ENCODE data around the gene RPS19BP1.
A peak's percentile ranks its signal among the peaks of the same experiment; 100 is the strongest.

Gene RPS19BP1

DNA sequence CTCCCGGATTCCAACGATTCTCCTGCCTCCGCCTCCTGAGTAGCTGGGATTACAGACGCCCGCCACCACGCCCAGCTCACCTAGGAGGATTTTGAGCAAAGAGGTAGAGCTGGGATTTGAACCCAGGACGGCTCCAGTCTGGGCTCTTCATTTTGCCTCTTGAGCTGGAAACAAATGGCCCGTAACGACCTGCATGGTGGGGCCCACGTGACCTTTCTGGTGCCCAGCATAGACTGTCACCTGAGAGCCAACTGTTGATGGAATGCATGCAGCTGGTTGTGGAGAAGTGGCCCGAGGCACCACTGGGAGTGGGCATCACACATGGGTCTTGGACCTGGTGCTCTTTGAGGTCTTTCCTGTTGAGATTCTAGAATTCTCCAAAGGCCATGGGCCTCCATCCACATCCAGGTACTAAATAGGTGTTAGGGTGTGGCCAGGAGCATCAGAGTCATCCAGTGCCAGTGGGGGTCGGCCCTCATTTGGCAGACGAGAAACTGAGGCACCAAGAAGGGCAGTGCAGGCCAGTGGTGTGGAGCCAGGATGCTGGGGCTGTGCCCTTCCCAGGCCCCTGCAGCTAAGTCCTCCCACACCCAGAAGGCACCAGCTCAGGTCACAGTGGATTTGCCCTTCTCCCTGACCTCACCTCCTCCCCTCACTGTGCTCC is 8.3 kb downstream of the RPS19BP1 start:
- H3K4me3 ChIP-seq (ENCODE audit: low read depth, low read length), result no peak overlapping the region
- TF ChIP-seq, protein P1, sequence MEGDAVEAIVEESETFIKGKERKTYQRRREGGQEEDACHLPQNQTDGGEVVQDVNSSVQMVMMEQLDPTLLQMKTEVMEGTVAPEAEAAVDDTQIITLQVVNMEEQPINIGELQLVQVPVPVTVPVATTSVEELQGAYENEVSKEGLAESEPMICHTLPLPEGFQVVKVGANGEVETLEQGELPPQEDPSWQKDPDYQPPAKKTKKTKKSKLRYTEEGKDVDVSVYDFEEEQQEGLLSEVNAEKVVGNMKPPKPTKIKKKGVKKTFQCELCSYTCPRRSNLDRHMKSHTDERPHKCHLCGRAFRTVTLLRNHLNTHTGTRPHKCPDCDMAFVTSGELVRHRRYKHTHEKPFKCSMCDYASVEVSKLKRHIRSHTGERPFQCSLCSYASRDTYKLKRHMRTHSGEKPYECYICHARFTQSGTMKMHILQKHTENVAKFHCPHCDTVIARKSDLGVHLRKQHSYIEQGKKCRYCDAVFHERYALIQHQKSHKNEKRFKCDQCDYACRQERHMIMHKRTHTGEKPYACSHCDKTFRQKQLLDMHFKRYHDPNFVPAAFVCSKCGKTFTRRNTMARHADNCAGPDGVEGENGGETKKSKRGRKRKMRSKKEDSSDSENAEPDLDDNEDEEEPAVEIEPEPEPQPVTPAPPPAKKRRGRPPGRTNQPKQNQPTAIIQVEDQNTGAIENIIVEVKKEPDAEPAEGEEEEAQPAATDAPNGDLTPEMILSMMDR (IDR thresholded peaks at IDR 0.05; ENCODE audit: low read depth, low read length), result no peak

DNA sequence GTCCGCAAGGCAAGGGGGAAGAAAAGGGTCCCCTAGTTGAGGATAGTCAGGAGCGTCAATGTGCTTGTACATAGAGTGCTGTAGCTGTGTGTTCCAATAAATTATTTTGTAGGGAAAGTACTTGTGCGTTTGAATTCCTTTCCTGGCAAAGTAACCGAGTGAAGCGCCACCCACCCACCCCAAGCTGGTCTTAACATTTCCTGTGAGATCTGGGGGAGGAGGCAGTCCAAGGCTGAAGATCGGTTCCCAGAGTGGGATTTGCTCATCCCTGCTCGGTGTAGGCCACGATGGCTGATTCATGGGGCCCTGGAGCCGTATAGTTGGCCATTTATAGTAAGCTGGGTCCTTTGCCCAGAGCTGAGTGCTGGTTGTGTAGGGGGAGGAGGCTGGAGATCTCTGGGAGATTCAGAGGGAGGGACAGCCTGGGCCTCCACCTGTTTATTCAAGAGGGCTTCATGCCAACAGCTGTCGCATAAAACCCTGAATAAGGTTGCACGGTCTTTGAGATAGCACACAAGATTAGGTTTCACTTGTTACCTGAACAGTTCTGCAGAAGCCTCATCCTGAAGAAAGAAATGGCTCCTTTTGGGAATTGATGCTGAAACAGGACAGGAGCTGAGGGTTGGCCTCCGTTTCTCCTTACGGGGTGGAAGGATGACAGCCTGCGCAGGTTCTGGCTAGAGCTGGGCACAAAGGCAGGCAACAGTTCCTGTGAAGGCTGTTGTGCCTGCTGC is 9.8 kb downstream of the RPS19BP1 start:
- TF ChIP-seq, protein P1 (IDR thresholded peaks at IDR 0.05; ENCODE audit: low read depth, low read length), result no peak

DNA sequence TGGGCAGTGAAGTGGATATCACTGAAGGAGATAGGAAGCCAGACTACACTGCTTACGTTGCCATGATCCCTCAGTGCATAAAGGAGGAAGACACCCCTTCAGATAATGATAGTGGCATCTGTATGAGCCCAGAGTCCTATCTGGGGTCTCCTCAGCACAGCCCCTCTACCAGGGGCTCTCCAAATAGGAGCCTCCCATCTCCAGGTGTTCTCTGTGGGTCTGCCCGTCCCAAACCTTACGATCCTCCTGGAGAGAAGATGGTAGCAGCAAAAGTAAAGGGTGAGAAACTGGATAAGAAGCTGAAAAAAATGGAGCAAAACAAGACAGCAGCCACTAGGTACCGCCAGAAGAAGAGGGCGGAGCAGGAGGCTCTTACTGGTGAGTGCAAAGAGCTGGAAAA is 10.5 kb downstream of the RPS19BP1 start:
- H3K4me3 ChIP-seq (ENCODE audit: low read depth, low read length), result peak overlapping the region; percentile 98

More for the DNA sequence above, 9.8 kb downstream of the RPS19BP1 start:
- peak overlapping the region; percentile 98 for H3K4me3 ChIP-seq (ENCODE audit: low read depth, low read length)

DNA sequence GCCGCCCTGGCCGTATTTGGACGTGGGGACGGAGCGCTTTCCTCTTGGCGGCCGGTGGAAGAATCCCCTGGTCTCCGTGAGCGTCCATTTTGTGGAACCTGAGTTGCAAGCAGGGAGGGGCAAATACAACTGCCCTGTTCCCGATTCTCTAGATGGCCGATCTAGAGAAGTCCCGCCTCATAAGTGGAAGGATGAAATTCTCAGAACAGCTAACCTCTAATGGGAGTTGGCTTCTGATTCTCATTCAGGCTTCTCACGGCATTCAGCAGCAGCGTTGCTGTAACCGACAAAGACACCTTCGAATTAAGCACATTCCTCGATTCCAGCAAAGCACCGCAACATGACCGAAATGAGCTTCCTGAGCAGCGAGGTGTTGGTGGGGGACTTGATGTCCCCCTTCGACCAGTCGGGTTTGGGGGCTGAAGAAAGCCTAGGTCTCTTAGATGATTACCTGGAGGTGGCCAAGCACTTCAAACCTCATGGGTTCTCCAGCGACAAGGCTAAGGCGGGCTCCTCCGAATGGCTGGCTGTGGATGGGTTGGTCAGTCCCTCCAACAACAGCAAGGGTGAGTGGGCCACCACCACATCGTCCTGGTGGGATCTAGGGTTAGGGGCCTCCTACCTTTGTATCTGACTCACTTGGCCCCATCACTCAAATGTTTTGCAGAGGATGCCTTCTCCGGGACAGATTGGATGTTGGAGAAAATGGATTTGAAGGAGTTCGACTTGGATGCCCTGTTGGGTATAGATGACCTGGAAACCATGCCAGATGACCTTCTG is 11.3 kb downstream of the RPS19BP1 start:
- H3K4me3 ChIP-seq (ENCODE audit: low read depth, low read length), result peak overlapping the region; percentile 98

DNA sequence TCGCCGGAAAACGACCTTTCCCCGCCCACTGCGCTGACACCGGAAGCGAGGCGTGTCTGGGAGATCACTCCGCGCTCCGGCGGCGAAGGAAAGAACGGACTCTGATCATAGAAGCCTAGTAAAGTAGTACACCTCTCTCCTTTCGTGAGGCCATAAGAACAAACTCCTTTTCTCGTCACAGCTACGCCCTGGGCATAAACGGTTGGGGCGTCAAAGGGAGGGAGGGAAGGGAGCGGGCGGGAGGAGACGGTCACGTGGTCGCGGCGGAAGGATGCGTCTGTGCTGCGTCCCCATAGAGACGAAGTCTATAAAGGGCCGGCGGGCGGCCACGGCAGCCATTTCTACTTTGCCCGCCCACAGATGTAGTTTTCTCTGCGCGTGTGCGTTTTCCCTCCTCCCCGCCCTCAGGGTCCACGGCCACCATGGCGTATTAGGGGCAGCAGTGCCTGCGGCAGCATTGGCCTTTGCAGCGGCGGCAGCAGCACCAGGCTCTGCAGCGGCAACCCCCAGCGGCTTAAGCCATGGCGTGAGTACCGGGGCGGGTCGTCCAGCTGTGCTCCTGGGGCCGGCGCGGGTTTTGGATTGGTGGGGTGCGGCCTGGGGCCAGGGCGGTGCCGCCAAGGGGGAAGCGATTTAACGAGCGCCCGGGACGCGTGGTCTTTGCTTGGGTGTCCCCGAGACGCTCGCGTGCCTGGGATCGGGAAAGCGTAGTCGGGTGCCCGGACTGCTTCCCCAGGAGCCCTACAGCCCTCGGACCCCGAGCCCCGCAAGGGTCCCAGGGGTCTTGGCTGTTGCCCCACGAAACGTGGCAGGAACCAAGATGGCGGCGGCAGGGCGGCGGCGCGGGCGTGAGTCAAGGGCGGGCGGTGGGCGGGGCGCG is 12.1 kb downstream of the RPS19BP1 start, which contains the start of gene ATF4:
TSS of gene ATF4 (plus strand) at position 337 of the 880 bp plus-strand sequence. CDS start 884 bp downstream, outside the sequence.
- TF ChIP-seq, protein P1 (IDR thresholded peaks at IDR 0.05; ENCODE audit: low read depth, low read length), result no peak
- peak within 1 kb of the TSS; percentile 98 for H3K4me3 ChIP-seq (ENCODE audit: low read depth, low read length)

DNA sequence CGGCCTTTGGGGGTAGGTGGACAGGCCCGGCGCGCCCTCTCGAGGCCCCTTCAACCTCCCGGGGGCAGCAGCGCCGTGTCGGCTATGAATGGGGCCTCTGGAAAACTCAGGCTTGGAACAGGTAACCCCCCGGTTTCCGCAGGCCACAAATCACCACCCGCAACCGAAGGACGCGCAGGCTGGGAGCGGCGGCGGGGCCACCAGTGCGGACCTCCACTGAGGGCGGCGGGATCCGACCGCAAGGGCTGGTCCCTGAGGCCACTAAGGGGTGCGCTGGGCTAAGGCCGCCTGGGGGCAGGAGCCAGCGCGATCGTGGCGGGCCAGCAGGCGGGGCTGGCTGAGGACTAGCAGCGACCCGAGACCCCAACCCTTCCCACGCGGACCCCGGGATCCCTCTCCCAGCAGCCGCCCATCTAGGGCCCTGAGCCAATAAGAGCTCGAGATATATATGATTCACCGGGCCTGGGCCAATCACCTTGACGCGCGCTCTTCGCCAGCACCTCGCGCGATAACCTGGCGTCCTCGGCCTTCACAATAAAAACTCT is 12.8 kb downstream of the RPS19BP1 start:
- TF ChIP-seq, protein P1 (IDR thresholded peaks at IDR 0.05; ENCODE audit: low read depth, low read length), result peak; percentile 25; the same call in 1 of the 2 replicates
- peak overlapping the region; percentile 98 for H3K4me3 ChIP-seq (ENCODE audit: low read depth, low read length)

DNA sequence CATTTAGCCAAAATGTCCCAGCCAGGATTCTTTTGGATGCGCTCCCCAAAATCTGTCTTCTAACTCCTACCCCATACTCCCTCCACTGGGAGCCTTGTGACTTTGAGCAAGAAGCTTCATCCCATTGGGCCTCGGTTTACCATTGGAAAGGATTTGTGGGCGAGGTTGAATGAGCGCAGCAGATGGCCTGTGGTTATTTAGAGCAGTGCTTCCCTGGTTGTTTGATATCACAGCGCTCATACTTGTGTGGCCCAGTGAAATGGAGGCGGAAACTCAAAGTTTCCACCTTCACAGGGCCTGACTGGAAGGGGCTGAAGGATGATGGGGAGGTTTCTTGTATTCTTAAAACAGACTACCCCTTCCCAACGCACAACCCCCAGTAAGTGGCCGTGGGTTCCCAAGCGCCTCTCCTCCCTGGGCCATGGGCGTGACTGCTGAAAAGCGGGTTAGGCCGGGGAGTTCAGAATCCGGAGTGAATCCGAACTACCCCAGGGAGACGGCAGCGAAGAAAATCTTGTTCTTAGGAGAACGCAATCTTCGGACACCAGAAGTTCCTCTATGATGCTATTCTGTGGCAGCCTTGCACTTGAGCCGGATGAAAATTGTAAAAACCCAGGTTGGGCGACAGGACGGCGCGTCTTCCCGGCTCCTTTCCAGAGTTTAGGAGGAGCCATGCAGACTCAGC is 13.4 kb downstream of the RPS19BP1 start:
- TF ChIP-seq, protein P1 (IDR thresholded peaks at IDR 0.05; ENCODE audit: low read depth, low read length), result no peak
- H3K4me3 ChIP-seq (ENCODE audit: low read depth, low read length), result peak overlapping the region; percentile 98
